ENCODE results near the gene RAB44.

The RAB44 gene

DNA sequence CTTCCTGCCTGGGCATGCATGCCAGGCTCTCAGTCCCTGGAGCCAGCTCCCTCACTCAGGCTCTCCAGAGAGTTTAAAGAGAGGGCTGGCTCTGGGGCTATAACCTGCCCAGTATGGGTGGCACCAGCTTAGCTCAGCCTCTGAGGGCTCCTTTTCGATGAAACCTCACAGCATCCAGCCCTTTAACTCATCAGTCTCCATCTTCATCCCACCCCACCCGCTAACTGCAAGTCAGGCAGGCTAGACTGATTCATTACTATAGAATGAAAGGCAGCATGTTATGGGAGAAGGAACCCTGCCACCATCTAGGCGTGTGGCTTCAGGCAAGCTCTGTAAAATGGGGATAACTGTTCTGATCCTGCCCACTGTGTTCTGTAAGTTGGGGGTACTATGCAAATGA lies 53.5 kb downstream of the RAB44 start:
- H3K79me2 ChIP-seq (ENCODE audit: low read length) = no peaks in the 10 kb centered on the region
- H3K4me1 ChIP-seq (ENCODE audit: low read length) = peaks cover 45% of the 10 kb centered on the region
- H3K27ac ChIP-seq (ENCODE audit: low read length) = no peak overlapping the region
- no peaks in the 10 kb centered on the region for H4K20me1 ChIP-seq (ENCODE audit: insufficient read depth, low read length)
- no peak overlapping the region for H2AFZ ChIP-seq (ENCODE audit: low read depth, low read length)
- peaks cover 4% of the 10 kb centered on the region for H3K36me3 ChIP-seq (replicated peaks; ENCODE audit: low read depth, low read length)
- TF ChIP-seq, protein P1, sequence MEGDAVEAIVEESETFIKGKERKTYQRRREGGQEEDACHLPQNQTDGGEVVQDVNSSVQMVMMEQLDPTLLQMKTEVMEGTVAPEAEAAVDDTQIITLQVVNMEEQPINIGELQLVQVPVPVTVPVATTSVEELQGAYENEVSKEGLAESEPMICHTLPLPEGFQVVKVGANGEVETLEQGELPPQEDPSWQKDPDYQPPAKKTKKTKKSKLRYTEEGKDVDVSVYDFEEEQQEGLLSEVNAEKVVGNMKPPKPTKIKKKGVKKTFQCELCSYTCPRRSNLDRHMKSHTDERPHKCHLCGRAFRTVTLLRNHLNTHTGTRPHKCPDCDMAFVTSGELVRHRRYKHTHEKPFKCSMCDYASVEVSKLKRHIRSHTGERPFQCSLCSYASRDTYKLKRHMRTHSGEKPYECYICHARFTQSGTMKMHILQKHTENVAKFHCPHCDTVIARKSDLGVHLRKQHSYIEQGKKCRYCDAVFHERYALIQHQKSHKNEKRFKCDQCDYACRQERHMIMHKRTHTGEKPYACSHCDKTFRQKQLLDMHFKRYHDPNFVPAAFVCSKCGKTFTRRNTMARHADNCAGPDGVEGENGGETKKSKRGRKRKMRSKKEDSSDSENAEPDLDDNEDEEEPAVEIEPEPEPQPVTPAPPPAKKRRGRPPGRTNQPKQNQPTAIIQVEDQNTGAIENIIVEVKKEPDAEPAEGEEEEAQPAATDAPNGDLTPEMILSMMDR (IDR thresholded peaks at IDR 0.05; ENCODE audit: low read depth, low read length) = no peak
- no peak for TF ChIP-seq EZH2phosphoT487 (IDR thresholded peaks at IDR 0.05; ENCODE audit: low read depth)
- no peak overlapping the region for H3K4me2 ChIP-seq (ENCODE audit: low read length)
- no peak overlapping the region for H3K9ac ChIP-seq (ENCODE audit: low read length)
- no peaks in the 10 kb centered on the region for H3K27me3 ChIP-seq (ENCODE audit: low read depth, low read length)
- no peak overlapping the region for H3K4me3 ChIP-seq (ENCODE audit: low read length)
- H3K9me3 ChIP-seq (ENCODE audit: insufficient read depth, low read length) = no peaks in the 10 kb centered on the region

DNA sequence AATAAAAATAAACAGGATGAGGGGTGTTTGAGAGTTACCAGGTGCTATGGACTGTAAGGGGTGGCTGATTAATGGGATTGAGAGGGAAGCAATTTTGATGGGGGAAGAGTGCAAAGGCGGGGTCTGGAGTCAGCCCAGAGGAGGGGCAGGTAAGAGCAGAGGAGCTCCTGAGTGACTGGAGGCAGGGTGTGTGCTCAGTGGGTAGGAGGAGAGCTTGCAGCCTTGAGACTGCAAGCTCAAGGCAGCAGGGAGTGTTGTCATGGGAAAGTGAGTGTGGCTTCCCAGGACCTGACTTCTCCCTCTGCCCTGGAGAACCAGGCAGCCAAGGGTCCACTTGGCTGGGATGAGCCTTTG lies 54.2 kb downstream of the RAB44 start:
- Histone ChIP-seq H3K36me3 (replicated peaks; ENCODE audit: low read depth, low read length) (peaks cover 4% of the 10 kb centered on the region), H3K27ac (ENCODE audit: low read length) (no peak overlapping the region), H3K27me3 (ENCODE audit: low read depth, low read length) (no peaks in the 10 kb centered on the region), H3K4me2 (ENCODE audit: low read length) (no peak overlapping the region), H3K9ac (ENCODE audit: low read length) (no peak overlapping the region), H3K79me2 (ENCODE audit: low read length) (no peaks in the 10 kb centered on the region), H3K4me3 (ENCODE audit: low read length) (no peak overlapping the region), H2AFZ (ENCODE audit: low read depth, low read length) (no peak overlapping the region), H3K9me3 (ENCODE audit: insufficient read depth, low read length) (no peaks in the 10 kb centered on the region), H4K20me1 (ENCODE audit: insufficient read depth, low read length) (no peaks in the 10 kb centered on the region), H3K4me1 (ENCODE audit: low read length) (peaks cover 52% of the 10 kb centered on the region)
- TF ChIP-seq EZH2phosphoT487 (IDR thresholded peaks at IDR 0.05; ENCODE audit: low read depth) = no peak

DNA sequence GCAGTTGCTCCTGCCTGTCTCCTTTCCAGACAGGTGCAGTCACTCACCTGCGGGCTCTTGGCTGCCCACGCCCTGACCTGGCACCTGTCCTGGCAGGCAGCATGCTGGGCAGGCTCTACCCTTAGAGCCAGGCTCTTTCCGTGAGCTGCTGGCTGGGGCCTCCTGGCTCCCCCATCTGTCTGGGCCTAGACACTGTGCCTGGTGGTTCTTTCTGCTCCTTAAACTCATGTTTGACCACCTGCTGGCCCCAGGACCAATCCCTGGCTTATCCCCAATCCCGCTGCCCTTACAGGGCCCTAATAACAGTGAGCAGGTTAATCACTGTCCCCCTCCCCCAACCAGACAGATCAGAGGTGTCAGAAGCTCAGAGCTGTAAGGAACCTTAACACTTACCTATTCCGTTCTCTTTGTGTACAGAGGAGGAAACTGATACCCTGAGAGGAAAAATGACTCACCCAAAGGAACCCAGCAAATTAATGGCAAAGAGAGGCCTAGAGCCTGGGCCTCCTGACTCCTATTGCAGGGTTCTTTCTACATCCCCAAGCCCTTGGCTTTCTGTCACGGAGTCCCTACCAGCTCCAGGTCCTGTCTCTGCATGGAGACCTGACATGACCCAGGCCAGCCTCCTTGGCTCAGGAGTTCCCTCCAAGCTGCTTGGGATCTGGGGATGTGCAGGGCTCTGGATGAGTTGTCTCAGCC lies 54.7 kb downstream of the RAB44 start:
- no peaks in the 10 kb centered on the region for H3K79me2 ChIP-seq (ENCODE audit: low read length)
- peaks cover 4% of the 10 kb centered on the region for H3K36me3 ChIP-seq (replicated peaks; ENCODE audit: low read depth, low read length)
- no peak overlapping the region for H3K4me3 ChIP-seq (ENCODE audit: low read length)
- no peaks in the 10 kb centered on the region for H4K20me1 ChIP-seq (ENCODE audit: insufficient read depth, low read length)
- no peak for TF ChIP-seq EZH2phosphoT487 (IDR thresholded peaks at IDR 0.05; ENCODE audit: low read depth)
- TF ChIP-seq, protein P1 (IDR thresholded peaks at IDR 0.05; ENCODE audit: low read depth, low read length) = no peak
- H3K27ac ChIP-seq (ENCODE audit: low read length) = peak overlapping the region; percentile 14; the same call in 1 of the 2 replicates
- no peaks in the 10 kb centered on the region for H3K27me3 ChIP-seq (ENCODE audit: low read depth, low read length)
- no peak overlapping the region for H2AFZ ChIP-seq (ENCODE audit: low read depth, low read length)
- H3K9ac ChIP-seq (ENCODE audit: low read length) = no peak overlapping the region
- H3K9me3 ChIP-seq (ENCODE audit: insufficient read depth, low read length) = no peaks in the 10 kb centered on the region
- peak overlapping the region; percentile 52 for H3K4me2 ChIP-seq (ENCODE audit: low read length)
- H3K4me1 ChIP-seq (ENCODE audit: low read length) = peaks cover 57% of the 10 kb centered on the region

DNA sequence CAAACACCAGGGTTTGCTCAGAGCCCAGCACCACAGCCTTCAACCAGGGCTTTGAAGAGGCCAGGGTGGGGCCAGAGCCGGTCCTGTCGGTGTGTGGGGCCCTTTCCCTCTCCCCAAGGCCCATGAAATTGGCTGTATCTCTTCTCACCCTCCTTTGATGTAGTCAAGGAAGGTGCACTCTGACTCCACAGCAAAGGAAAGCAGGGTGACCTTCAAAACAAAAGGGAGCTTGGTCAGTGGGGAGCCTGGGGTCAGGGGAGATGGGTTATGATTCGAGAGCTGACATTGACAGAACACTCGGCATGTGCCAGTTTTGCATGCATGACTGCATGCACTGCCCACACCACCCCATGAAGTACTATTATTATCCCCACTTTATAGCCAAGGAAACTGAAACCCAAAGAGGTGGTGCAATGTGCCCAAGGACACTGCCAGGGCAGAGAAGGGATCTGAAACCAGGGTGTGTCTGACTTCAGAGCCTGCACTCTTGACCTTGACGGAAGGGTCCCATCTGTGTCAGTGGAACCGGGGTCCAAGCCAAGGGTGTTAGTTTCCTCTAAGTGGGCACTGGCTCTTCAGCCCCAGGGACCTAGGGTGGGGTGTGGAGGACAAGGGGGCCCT lies 55.4 kb downstream of the RAB44 start:
- Histone ChIP-seq H3K27me3 (ENCODE audit: low read depth, low read length) (no peaks in the 10 kb centered on the region), H3K4me3 (ENCODE audit: low read length) (no peak overlapping the region), H4K20me1 (ENCODE audit: insufficient read depth, low read length) (no peaks in the 10 kb centered on the region), H3K9me3 (ENCODE audit: insufficient read depth, low read length) (no peaks in the 10 kb centered on the region), H3K9ac (ENCODE audit: low read length) (peak overlapping the region; percentile 5; the same call in 1 of the 2 replicates), H3K79me2 (ENCODE audit: low read length) (no peaks in the 10 kb centered on the region), H3K4me1 (ENCODE audit: low read length) (peaks cover 64% of the 10 kb centered on the region), H3K36me3 (replicated peaks; ENCODE audit: low read depth, low read length) (peaks cover 2% of the 10 kb centered on the region), H2AFZ (ENCODE audit: low read depth, low read length) (no peak overlapping the region), H3K27ac (ENCODE audit: low read length) (peak overlapping the region; percentile 14; the same call in 1 of the 2 replicates), H3K4me2 (ENCODE audit: low read length) (peak overlapping the region; percentile 52)
- no peak for TF ChIP-seq EZH2phosphoT487 (IDR thresholded peaks at IDR 0.05; ENCODE audit: low read depth)

Data from OCI-LY3 (cell line).